HG03469 (cell line): ENCODE results near the gene CCDC159.
"Not testable (repeated sequence)": the region's sequence is repeated elsewhere in the genome, so short reads cannot be mapped to it uniquely, and the experiment has no call there.

Experiments used
- ATAC-seq: cut with Tn5 transposase; IDR thresholded peaks from one replicate; pipeline ENCODE4 v1.9.1; 2021; ENCODE audit warnings: mild to moderate bottlenecking, moderate library complexity, moderate number of reproducible peaks; ENCODE audit not compliant: unreplicated experiment

The CCDC159 gene

DNA sequence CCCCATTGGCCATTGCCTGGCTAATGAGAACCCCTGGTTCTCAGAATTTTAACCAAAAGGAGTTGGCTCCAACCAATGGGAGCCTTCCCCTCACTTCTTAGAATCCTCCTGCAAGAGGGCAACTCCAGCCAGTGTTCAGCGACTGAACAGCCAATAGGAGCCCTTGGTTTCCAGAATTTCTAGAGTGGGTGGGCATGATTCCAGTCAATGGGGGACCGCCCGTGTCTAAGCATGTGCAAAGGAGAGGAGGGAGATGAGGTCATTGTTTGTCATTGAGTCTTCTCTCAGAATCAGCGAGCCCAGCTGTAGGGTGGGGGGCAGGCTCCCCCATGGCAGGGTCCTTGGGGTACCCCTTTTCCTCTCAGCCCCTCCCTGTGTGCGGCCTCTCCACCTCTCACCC, 18.6 kb downstream of the CCDC159 start:
- ATAC-seq = no peak

DNA sequence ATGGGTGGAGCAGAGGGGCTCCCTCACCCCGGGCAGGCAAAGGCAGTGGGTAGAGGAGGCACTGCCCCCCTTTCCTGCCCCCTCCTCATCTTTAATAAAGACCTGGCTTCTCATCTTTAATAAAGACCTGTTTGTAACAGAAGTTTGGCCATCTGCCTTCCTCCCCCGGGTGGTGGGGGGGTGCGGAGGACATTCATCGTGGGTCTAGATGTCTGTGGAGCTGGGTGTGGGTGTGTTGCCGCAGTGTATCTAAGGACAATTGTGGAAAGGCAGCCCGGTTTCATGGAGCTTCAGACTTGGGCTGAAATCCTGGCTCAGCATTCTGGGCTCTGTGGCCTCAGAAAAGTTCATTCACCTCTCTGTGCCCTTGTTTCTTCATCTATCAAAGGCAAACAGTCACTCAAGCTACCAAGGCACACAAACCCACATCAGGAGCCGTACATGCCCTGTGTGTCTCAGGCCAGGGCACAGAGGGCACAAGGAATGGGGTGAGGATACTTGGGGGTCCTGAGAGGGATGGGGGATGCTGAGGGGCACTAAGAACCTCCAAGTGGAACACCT, 19.3 kb downstream of the CCDC159 start:
- no peak for ATAC-seq

GRCh38 chr19:11367528-11367927, 21.2 kb downstream of the CCDC159 start:
- ATAC-seq = no peak

DNA sequence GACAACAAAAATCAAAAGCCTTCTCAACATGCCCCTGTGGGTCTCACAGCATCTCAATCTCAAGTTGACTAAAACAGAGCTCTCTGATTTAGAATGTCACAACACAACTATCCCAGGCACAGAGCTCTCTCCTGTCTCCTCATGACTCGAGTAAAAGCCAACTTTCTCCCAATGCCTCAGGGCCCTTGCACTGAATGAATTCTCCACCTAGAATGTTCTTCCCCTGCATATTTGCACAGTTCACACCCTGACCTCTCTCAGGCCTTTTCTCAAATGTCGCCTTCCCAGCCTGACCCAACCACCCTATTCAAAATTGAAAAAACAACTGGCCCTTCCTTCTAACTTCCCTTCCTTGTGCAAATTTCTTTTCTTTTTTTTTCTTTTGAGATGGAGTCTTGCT, 24.4 kb downstream of the CCDC159 start:
- no peak for ATAC-seq

- no peak for ATAC-seq
These were observed 27.0 kb downstream of the CCDC159 start for GRCh38 chr19:11373166-11373884.

DNA sequence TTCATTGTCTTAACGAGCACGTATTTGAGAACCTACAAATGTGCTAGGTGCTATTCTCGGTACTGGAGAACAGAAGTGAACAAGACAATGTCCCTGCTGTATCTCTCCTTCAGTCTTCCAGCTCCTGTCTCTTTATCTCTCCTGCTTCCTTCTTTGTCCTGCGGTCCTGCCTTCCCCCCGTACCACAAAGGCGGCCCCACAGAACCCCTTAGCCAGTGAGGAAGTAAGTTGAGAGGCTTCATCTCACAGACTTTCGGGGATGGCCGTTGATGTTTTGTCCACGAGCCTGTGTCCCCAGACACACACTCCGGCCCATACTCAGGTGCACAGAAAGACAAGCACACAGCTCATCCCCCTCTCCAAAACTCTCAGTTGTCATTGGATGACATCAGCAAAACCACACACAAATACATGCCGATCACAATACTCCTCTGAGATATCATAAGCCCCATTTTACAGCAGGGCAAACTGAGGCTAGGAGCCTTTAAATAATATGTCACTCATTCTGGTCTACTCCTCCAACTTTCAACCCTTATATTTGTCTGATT, 27.6 kb downstream of the CCDC159 start:
- ATAC-seq = no peak

GRCh38 chr19:11374433-11375142, 28.3 kb downstream of the CCDC159 start, which contains the start of gene SWSAP1:
TSS of gene SWSAP1 (plus strand) at chr19:11374666. CDS start at chr19:11374681, 15 bp downstream.
- peak; percentile 84 for ATAC-seq

- no peak for ATAC-seq
These were observed 29.0 kb downstream of the CCDC159 start for GRCh38 chr19:11375143-11375948.

DNA sequence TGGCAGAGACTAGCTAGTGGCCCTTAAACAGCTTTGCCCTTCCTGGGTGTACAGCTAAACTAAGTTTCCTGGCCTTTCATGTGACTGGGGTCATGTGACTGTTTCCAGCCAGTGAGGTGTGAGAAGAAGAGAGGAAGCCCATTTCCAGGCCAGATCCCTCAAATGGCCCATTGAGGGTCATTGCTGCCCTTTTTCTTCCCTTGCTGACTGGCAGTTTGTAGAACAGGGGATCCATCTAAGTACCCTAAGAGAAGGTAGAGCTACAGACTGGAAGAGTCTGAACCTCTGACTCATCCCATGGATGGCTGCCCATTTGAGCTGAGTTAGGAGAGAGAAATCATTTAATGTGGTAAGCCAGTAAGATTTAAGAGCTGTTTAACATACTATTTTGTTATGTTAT, 30.9 kb downstream of the CCDC159 start:
- no peak for ATAC-seq

- no peak for ATAC-seq
These were observed 31.4 kb downstream of the CCDC159 start for GRCh38 chr19:11377756-11378155.

GRCh38 chr19:11378319-11379189, 32.2 kb downstream of the CCDC159 start:
- ATAC-seq = no peak

DNA sequence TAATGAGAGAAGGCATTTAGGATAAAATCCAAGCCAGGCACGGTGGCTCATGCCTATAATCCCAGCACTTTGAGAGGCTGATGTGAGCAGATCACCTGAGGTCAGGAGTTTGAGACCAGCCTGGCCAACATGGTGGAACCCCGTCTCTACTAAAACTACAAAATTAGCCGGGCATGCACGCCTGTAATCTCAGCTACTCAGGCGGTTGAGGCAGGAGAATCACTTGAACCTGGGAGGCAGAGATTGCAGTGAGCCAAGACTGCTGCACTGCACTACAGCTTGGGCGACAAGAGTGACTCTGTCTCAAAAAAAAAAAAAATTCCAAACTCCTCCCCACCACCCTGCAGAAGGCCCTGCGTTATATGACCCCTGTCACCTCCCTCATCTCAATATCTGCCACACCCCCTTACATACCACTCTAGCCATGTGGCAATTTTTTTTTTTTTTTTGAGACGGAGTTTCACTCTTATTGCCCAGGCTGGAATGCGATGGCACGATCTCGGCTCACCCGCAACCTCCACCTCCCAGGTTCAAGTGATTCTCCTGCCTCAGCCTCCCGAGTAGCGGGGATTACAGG, 33.0 kb downstream of the CCDC159 start:
- not testable (repeated sequence) for ATAC-seq

DNA sequence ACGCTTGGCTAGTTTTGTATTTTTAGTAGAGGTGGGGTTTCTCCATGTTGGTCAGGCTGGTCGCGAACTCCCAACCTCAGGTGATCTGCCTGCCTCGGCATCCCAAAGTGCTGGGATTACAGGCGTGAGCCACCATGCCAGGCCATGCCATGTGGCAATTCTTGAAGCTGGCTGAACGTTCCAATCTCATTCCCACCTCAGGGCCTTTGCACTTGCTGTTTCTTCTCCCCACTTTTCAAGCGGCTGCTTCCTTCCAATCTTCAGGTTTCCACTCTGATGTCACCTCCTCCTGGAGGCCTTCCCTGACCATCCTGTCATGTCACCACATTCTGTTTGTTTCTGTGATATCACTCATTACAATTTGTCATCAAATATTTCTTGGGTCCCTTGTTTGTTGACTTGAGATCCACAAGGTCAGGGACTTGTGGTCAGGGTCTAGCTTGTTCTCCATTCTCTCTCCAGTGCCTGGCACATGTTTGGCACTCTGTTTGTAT, 33.6 kb downstream of the CCDC159 start:
- no peak for ATAC-seq

GRCh38 chr19:11380653-11381537, 34.6 kb downstream of the CCDC159 start:
- ATAC-seq = peak; percentile 41

DNA sequence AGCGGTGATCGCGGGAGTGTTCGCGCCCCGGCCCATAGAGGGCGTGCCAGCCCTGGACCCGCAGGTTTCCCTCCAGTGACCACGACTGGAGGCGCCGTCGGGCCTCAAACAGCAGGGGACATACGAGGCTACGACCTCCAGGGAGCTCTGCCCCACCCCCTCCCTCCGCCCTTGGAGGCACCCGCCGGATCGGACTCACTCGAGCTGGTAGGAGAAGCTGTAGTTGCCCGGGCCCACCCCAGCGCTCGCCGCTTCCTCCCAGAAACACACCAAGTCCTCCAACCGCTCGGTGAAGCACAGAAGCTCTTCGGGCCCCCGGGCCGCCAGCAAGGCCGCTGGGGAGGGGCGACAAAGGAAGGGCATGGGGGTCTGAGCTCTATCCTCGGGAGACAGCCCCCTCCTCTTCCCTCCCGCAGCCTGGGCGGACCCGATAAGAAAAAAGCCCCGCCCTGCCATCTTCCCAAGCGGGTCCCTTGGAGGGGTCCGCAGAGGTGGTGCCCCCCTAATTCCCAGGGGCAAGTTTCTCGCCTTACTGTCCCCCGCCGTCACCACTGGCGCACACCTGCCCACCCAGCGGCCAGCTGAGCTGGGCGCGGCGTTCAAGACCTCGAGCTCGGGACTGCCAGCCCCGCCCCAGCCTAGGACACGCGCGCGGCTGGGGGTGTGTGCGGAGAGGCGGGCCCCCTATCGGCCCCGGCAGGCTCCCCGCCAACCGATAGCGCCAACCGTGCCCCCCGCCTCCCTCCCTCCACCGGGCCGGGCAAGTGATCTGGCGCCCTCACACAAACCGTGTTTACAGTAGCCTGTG, 36.8 kb downstream of the CCDC159 start:
- ATAC-seq = no peak

GRCh38 chr19:11383706-11384048, 37.4 kb downstream of the CCDC159 start:
- no peak for ATAC-seq

DNA sequence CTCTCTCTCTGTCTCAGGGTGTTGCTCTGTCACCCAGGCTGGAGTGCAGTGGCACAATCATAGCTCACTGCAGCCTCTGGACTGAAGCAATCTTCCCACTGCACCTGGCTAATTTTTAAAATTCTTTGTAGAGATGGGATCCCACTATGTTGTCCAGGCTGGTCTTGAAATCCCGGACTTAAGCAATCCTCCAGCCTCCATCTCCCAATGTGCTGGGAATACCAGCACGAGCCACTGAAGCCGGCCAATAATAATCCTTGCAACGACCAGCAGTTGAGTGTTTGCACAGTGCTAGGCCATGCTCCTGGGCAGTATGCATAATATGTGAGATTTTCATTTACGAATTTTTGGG, 38.4 kb downstream of the CCDC159 start:
- ATAC-seq = no peak
